ENCODE results near the gene SLC9A9.

The SLC9A9 gene

DNA sequence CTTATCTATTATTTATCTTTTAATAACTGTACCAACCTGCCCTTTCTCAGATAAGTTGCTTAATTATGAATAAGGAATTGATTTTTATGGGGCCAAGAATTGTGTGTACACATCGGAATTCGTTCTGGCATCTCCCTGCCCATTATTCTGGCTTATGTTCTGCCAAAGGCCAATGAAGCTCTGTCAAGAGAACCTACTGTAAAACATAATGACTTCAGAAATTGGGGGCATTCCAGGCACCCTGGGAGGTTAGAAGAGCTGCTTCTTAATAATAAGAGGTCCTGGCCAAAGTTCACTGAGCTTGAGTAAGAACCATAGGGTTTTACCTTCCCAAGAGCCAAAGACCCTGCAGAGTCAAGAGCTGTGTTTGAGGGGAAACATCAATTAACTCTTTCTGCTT, 261.7 kb downstream of the SLC9A9 start:
- no peak for DNase-seq

DNA sequence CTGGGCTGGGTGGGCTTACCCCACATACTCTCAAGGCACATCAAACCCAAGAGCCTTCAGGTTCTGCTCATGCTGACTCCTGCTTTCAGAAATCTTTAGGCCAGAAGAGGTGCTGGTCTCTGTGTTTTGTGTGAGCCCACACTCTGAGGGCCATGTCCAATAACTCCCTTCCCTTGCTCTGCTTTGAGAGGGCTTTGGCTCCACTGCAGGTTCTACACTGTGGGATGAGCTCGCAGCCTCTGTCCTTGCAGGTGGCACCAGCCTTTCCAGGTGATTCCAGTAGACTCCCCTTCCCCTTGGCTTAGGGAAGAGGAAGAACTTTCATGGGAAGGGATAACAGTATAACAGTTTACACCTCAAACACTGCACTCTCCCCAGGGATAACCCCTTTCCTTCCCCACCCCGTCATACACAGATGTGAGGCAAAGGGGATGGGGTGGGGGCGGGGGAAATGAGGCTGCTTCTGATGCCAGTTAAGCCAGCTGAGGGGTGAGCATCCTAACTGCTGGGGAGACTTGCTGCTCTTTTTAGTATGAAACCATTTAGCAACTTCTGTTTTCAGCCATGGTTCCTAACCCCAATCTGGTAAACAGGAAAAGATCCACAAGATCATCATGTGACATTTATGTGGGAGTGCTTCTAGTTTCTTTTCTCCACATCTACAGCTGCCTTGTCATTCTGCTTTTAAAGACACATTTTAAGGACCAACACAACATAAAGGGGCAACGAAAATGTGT, 262.4 kb downstream of the SLC9A9 start:
- DNase-seq, result no peak

DNA sequence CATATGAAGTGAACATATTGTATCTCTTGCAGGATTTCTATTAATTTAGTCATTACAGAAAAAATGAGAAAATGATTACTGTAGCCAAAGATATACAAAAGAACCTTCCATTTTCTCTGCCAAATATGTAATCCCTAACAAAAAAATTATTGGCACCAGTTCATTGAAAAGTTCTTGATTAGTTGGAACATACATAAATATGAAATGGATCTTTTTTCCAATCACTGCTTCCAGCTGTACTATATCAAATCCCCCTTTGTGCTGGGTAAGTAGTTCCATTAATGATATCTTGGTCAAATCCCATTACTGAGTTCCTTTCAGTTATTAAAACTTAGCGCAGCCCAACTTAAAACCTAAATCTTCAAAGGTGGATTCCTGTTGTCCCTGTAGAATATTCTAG, 263.8 kb downstream of the SLC9A9 start:
- DNase-seq, result no peak

DNA sequence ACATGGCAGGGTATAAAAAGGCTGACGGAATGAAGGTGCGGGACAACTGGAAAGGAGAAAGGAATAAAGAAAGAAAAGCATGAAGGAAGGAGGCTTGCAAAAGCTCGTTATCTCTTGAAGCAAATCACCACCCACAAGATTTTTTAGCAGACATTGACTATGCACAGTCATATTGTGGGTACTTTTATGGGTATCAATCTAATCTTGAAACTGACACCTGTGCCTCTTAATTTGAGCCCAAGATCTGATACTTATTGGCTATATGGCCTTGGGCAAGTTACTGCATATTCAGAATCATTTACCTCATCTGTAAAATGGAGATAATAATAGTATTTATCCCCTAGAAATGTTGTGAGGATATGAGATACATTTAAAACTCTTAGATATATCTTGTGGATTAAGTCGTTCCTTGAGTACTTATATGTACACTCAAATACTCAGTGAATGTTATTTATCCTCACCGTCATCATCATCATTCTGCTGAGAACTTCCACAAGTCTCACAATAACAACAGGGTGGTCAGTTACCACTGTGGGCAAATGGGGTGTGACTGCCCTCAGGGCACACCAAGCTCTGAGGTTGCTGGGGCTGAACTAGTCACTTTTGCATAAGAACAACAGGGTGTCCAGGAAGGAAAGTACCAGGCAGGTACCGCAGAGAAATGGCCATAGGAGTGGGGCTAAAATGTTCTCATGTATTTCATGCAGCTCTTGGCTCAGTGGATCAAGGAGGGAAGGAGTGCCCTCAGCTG, 266.1 kb downstream of the SLC9A9 start:
- DNase-seq, result no peak

DNA sequence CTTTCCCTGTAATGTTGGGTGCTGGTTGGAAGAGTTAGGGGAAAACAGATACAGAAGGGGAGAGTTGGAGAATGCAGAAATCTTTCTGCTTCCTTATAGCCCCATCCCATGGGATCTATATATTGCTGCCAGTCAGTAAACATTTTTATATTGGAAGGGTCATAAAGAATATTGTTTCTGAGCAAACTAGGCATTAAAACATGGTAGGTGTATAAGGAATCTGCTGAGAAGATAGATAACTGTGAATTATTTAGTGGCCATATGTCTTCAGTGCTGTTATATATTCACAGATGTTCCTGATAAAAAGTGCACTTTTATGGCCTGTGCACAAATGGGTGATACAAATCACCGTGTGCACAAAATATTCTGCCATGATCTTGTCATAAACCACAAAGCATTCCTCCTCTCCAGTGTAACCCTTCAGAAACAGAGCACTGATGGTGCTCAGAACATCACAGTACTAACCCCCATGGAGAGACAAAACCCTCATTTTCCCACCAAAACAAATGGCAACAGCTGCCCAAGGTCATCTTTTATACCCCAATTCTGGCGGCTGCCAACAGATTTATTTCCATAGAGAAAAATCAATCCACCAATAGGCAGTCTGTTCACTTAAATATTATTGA, 269.3 kb downstream of the SLC9A9 start:
- DNase-seq, result no peak

DNA sequence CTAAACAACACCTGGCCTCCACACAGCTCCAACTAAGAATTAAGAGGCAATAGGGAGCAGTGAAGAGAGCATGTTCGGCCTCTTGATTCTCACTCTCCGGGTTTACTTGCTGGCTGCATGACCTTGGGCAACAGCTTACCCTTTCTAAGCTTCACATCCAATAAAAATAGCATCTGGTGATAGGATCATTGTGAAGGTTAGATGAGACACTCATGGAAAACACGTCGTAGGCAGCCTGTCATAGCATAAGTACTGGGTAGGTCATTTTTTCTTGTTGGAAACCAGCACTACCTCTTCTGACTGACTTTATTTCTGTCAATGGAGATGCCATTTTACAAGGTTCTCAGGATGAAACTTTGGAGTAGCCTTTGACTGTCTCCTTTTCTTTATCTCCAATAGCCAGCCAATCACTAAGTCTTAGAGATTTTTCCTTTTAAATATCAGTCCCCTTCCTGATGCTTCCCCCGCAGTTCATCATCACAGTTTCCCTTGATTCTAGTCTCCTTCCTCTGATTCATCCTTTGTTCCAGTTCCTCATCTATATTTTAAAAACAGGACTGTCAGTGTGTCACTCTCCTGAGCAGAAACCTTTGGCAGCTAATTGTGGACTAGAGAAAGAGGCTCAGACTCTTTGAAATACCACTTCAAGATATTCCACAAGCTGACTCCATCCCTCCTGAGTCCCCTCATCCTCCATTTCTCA, 271.5 kb downstream of the SLC9A9 start:
- DNase-seq, result no peak

DNA sequence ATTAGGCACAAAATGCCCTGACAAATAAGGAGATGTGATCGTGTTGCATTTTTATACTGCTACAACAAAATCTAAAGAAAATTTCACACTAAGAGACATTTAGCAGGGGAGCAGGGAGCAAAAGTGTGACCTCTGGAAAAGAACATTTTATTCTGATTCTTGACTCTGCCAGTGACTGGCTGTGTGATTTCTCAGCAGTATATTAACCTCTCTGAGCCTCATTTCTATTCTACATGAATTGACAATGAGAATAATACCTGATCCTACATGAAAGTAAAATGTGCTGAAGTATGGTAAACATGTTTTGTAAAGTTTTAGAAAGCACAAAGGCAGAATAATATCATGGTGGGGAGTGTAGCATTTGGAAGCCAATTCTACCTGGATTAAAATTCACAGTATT, 273.3 kb downstream of the SLC9A9 start:
- DNase-seq, result no peak

DNA sequence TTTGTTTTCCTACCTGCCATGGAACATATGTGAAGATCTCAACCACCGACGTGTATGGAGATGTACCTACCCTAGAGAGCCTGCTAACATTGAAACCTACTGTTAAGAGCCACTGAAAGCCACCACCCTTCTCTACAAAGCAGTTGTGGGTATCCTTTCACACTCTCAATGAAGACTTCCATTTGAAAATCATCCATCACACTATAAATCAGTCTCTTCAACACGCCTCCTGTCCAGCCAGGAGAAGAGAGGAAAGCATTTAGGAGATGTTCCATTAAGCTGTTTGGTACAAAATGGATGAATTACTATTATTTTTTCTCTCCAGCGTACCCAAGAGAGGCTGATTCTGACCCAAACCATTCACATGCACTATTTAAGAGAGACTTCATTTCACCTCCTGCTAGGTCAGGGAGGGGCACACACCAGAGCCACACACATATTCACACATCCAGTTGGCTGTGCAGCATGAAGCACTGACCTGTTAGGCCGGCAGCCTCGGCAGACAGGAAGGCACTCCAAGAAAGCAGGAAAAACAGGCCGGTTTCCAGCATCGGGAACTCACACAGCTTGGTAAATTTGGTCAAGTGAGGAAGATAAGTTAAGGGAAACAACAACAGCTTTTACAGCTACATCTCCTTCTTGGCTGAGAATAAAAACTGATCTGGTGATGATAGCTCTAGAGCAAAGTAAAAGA, 274.5 kb downstream of the SLC9A9 start:
- no peak for DNase-seq

DNA sequence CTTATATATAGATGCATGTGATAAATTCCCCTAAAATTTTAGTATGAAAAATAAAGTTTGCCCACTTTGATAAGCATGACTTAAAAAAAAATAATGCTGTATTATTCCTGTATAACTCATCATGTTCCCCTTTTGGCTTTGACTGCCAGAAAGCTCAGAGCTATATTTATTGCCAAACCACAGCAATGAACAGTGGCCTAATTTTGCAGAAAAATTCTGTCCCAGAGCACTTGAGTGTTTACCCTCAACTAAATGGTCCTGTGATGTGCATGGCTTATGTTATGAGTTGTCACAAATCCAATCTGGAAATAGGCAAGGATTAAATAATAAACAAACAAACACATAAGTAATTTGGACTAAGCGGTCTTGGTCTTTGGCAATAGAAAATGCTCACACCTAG, 276.7 kb downstream of the SLC9A9 start:
- DNase-seq, result no peak

DNA sequence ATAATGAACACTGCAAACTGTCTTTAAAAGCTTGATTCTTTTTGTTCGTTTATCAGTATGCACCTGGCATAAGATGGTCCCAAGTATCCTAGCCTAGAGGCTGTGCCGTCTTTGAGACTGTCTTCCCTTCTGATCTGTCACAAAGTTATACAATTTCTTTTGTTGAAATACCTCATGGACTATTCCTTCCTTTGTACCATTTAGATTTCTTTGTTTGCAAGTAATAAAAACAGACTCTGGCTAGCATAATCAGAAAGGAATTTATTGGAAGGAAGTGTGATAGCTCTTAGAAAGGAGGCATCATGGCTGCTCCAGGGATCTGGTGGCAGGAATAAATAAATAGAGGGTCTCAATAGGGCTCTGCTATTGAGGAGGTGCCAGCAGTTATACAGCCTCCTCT, 280.4 kb downstream of the SLC9A9 start:
- no peak for DNase-seq

DNA sequence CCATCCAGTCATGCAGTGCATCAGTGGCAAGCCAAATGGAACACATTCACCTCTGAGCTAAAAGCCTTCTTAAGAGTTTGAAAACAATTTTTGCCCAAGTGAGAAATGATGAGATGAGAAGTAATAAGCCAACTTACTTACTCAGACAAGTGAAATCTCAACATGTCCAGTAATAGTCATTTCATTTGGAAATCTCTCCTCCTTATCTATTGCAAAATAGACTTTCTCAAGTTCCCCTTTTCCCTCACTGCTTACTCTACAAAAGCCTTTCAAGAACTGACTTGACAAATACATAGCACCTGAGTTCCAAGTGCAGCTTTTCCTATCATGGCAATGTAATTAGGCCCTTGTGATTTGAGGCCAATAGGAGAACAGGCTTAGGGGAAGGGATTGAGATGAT, 282.3 kb downstream of the SLC9A9 start:
- DNase-seq, result no peak

DNA sequence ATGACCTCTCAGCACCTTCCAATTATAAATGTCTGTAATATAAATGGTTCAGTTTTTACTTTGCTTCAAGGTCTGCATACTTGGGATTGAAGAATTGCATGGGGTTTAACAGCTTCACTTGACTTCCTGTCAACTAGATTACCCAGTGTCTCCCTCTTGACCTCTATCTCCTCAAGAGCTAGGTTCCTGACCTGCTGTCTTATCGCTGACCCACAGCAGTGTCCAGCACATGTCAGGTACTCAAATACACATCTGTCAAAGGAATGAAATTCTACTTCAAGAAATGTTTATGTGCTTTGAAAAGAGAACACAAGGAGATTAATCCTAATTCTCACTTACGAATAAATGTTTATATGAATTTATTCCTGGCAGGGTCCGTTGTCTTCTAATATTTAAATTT, 284.5 kb downstream of the SLC9A9 start:
- no peak for DNase-seq

DNA sequence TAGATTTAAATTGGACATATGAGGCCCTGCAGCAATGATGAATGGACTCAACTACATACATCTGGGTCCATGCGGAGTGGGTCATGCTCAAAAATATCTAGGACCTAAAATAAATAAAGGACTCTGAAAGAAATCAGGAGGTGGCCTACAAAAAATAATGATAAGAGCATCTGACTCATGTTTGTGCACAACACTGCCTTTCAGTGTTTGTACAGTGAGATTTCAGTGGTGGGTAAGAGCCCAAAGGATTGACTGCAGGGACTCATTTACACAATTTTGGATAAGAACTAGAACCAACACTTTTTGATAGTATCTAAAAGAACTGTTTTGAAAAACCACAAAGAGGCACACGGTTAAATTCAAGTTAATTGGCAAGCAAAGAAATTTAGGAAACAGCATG, 285.5 kb downstream of the SLC9A9 start:
- no peak for DNase-seq

DNA sequence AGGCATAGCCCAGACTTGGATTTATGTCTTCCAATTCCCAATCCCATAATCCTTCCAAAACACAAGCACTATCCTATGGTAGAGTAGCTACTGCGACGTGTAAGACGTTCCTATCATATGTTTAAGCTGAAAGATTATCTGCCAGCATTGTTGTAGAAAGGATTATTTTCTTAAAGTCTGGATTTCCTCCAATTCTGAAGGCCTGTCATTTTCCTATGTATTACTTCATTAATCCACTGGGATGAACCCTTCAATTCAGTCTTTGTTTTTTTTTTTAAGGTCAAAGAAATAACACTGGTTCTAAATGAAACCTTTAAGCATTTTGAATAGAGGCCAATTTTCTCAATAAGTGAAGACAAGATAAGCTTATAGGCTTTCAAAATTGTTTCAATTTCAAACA, 289.0 kb downstream of the SLC9A9 start:
- no peak for DNase-seq

DNA sequence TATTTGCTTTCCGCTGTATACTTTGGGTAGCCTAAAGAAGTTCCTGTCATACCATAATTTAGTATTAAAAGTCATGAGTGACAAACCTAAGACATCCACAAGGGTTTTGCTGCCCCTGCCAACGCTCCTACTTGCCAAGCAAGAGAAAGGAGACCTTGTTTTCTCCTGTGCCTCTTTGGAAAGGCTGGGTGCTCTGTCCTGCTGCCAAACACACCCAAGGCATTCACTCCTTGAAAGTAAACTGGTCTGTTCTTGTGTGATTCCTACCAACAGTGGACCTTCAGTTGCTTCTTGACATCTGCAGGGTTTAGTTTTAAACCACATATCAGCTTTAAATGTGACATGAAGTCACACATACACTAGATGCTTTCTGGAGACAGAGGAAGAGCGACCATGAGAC, 295.4 kb downstream of the SLC9A9 start:
- no peak for DNase-seq

DNA sequence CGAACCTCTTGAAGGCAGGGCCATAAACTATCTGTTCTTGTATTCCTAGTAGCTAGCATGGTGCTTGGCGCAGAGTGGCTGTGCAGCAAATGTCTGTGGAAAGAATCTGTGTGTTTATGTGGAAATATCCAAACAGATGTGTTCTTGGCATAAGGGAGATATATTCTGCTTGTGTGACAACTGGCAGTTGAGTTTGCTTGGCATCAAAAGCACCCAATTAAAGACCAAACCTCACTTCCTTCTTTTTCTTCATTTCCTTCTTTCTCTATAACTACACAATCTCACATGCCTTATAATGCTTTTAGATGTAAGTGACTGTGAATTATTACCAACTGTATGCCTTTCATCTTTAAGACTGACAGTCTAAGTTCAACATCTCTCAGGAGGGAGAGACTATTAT, 296.5 kb downstream of the SLC9A9 start:
- DNase-seq, result no peak

DNA sequence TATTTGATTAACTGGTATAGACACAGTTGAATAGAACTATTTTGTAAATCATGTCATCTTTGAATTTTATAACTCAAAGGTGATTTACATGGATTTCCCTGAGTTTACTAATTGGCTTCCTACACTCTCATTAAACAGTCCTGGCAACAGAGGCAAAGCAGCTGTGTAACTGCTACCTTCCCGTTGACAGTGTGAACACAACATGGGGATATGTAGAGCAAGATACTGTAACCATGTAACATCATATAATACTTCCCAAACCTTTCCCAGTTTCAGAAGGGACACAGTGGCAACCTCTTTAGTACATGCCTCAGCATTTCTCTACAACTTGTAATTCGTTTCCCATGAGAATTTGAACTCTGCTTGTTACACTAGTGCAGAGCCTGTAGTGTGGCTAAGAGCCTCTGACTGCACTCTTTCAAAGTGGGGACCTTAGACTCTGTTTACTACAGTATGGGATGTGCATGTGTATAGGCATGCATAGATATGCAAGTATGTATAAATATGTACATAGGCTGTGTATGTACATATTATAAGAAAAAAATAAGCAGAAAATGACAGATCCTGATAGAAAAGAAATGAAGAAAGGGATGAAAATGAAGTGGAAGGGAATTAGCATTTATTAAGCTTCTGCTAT, 299.3 kb downstream of the SLC9A9 start:
- DNase-seq, result peak; percentile 7

DNA sequence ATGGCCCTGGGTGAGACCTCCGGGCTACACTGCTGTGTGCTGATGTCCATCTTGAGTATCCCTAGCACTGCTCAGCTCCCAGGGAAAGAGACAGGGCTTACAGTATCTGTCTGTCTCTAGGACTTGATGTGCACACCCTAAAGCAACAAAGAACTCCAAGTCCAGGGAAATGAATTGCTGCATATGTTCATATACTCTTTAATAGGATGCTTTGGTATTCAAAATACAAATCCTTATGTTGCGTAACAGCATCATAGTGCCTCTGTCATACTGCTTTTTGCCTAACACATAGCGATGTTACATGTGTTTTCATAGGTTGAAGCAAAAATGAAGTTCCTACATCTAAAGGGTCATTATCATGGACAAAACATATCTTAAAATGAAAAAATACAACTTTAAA, 299.9 kb downstream of the SLC9A9 start:
- no peak for DNase-seq

DNA sequence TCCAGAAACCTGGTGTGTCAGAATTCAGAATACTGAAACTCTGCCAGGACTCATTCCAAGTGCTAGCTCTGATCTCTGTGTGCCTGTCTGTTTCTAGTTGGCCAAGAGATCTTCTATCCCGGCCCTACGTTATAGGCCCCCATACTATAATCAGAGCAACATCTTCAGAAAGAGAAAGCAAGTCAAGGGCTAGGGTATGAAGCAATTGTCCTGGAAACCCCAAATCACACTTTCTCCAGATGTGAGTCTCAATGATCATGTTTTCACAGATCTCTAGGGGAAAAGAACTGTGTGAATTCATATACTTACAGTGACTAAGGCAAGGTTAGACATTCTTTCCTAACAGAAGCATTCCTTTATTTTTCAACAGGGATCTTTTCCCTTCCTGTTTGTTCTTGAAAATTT, 309.7 kb downstream of the SLC9A9 start:
- no peak for DNase-seq

DNA sequence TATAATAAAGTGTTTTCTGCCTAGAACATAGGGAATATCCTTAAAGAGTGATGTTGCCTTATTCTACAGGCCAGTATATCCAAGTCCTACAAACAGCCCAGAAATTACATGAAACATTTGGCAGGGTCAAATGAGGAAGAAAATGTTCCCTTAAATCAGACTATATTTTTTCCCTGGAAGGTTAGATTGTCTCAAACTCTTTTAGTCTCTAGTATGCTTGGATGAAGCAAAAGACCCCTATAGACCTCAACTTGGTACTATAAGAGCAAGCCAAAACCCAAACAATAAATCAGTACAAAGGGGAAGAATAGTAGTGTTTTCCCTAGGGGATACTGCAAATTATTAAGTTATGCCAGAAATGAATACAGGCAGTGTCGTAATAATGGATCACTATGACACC, 310.2 kb downstream of the SLC9A9 start:
- no peak for DNase-seq

DNA sequence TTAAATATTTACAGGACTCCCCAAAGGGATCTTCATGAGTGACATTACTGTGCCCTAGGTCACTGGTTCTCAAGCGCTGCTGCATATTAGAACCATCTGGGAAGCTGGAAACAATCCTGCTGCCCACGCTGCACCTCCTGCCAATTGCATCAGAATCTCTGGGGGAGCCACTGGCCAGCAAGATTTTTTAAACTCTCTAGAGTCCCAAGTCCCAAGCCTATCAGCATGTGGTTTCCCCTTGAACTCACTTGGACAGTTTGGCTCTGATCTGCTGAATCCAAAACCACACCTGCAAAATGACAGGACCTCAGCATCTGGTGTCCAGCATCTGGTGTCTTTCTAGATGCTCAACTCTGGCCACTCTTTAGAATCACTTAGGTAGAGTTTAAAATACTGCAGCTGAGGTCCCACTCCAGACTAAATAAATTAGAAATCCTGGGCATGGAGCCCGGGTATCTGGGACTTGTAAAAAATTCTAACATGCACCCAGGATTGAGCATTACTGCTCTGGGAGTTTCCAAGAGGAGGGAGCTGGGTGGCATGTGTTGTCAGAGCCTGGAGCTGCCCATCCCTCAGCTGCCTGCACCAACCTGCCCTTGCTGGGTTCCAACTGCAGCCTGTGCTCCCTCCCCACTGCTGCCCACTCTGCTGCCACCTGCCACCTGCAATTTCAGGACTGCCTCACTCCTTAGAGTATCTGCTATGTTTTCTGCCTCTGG, 311.3 kb downstream of the SLC9A9 start:
- no peak for DNase-seq
